HEK293 (cell line): ENCODE measurements around the gene MOB2.

Source experiments
- HOXC10 ChIP-seq: sonication (generic); formaldehyde crosslinking; IDR thresholded peaks from 2 replicates; pipeline ENCODE4 v1.8.1; 2023; ENCODE audit warnings: mild to moderate bottlenecking, missing genetic modification reagents
- RBAK ChIP-seq: fragments of 450-650 bp; formaldehyde crosslinking; IDR thresholded peaks from 2 replicates; pipeline ENCODE4 v1.5.1; 2016; ENCODE audit warnings: missing biosample characterization, missing genetic modification characterization
- REPIN1 ChIP-seq: fragments of 450-650 bp; formaldehyde crosslinking; IDR thresholded peaks from 2 replicates; pipeline ENCODE4 v1.5.1; 2017; ENCODE audit warnings: missing biosample characterization, missing genetic modification characterization, low read depth
- ZNF202 ChIP-seq: fragments of 450-650 bp; formaldehyde crosslinking; IDR thresholded peaks from 2 replicates; pipeline ENCODE4 v1.5.1; 2016; ENCODE audit warnings: missing biosample characterization, missing genetic modification characterization, borderline replicate concordance
- ZNF223 ChIP-seq: fragments of 450-650 bp; formaldehyde crosslinking; IDR thresholded peaks from 2 replicates; pipeline ENCODE4 v1.5.1; 2016; ENCODE audit warnings: missing biosample characterization, missing genetic modification characterization
- ZNF423 ChIP-seq: fragments of 450-650 bp; formaldehyde crosslinking; IDR thresholded peaks from 2 replicates; pipeline ENCODE4 v1.5.1; 2016; ENCODE audit warnings: missing biosample characterization, missing genetic modification characterization
- ZNF501 ChIP-seq: fragments of 450-650 bp; formaldehyde crosslinking; IDR thresholded peaks from 2 replicates; pipeline ENCODE4 v1.5.1; 2016; ENCODE audit warnings: missing biosample characterization, missing genetic modification characterization
- ZNF549 ChIP-seq: fragments of 450-650 bp; IDR thresholded peaks from 2 replicates; pipeline ENCODE4 v1.5.1; 2018; ENCODE audit warnings: missing biosample characterization, missing genetic modification characterization, mild to moderate bottlenecking, inconsistent platforms, moderate library complexity
- ZNF670 ChIP-seq: fragments of 450-650 bp; formaldehyde crosslinking; IDR thresholded peaks from 2 replicates; pipeline ENCODE4 v1.5.1; 2016; ENCODE audit warnings: missing biosample characterization, missing genetic modification characterization, low read depth
- TF ChIP-seq, protein P1 (sequence below): fragments of 450-650 bp; formaldehyde crosslinking; IDR thresholded peaks from 2 replicates; pipeline ENCODE4 v1.5.1; 2016; ENCODE audit warnings: missing biosample characterization, missing genetic modification characterization, low read depth
- TF ChIP-seq, protein P2 (sequence below): fragments of 450-650 bp; formaldehyde crosslinking; IDR thresholded peaks from 2 replicates; pipeline ENCODE4 v1.5.1; 2016; ENCODE audit warnings: missing biosample characterization, missing genetic modification characterization

DNA sequence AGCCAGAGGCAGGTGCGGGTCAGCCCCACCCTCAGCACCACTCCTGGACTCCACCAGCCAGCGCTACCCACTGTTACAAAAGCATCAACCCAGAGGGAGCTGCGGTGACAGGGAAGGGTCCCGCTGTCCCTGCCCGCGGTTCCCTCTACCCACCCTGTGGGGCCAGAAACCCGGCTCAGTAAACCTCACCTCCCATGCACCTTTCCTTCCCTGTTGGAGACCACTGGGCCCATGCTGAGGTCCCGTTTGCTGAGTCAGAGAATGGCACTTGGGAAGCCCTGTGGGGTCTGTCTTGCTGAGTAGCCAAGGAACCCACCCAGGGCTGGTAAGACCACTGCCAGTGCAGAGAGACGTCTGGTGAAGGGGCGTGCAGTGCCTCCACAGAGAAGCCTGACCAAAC lies 42.1 kb upstream of the MOB2 start:
- TF ChIP-seq, protein P1, sequence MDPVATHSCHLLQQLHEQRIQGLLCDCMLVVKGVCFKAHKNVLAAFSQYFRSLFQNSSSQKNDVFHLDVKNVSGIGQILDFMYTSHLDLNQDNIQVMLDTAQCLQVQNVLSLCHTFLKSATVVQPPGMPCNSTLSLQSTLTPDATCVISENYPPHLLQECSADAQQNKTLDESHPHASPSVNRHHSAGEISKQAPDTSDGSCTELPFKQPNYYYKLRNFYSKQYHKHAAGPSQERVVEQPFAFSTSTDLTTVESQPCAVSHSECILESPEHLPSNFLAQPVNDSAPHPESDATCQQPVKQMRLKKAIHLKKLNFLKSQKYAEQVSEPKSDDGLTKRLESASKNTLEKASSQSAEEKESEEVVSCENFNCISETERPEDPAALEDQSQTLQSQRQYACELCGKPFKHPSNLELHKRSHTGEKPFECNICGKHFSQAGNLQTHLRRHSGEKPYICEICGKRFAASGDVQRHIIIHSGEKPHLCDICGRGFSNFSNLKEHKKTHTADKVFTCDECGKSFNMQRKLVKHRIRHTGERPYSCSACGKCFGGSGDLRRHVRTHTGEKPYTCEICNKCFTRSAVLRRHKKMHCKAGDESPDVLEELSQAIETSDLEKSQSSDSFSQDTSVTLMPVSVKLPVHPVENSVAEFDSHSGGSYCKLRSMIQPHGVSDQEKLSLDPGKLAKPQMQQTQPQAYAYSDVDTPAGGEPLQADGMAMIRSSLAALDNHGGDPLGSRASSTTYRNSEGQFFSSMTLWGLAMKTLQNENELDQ (tag by site-specific recombination) = no peak
- no peak for TF ChIP-seq ZNF223
- TF ChIP-seq, protein P2, sequence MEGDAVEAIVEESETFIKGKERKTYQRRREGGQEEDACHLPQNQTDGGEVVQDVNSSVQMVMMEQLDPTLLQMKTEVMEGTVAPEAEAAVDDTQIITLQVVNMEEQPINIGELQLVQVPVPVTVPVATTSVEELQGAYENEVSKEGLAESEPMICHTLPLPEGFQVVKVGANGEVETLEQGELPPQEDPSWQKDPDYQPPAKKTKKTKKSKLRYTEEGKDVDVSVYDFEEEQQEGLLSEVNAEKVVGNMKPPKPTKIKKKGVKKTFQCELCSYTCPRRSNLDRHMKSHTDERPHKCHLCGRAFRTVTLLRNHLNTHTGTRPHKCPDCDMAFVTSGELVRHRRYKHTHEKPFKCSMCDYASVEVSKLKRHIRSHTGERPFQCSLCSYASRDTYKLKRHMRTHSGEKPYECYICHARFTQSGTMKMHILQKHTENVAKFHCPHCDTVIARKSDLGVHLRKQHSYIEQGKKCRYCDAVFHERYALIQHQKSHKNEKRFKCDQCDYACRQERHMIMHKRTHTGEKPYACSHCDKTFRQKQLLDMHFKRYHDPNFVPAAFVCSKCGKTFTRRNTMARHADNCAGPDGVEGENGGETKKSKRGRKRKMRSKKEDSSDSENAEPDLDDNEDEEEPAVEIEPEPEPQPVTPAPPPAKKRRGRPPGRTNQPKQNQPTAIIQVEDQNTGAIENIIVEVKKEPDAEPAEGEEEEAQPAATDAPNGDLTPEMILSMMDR = no peak
- TF ChIP-seq ZNF670 (tag by site-specific recombination) = no peak
- no peak for TF ChIP-seq ZNF202 (tag by site-specific recombination)
- TF ChIP-seq RBAK (tag by site-specific recombination) = no peak
- TF ChIP-seq ZNF423 (tag by site-specific recombination) = no peak
- no peak for TF ChIP-seq HOXC10 (CRISPR knock-in tag)
- TF ChIP-seq ZNF501 (tag by site-specific recombination) = no peak
- TF ChIP-seq ZNF549 (tag by site-specific recombination) = no peak
- TF ChIP-seq REPIN1 (tag by site-specific recombination) = no peak
